ENCODE data around the gene POLRMT. TPM values are rescaled to one million over a fixed set of nuclear protein-coding genes. Genes with fewer than 3 reads are reported as not detected.

The POLRMT gene
- total RNA-seq, 1 donor from 2014 or later = 36.0 TPM

GRCh38 chr19:591099-591958 is 42.0 kb downstream of the POLRMT start:
- ATAC-seq (peak; percentile 40), DNase-seq (peak; percentile 69)
- Histone ChIP-seq H3K4me1 (peaks cover 8% of the 10 kb centered on the region), H3K4me3 (no peak overlapping the region), H3K36me3 (no peaks in the 10 kb centered on the region), H3K27me3 (peaks cover 51% of the 10 kb centered on the region), H3K27ac (no peak overlapping the region), H3K9me3 (no peaks in the 10 kb centered on the region)
- no peak for TF ChIP-seq CTCF (IDR thresholded peaks at IDR 0.05)
- intact Hi-C loops (cut with DNase I) = no loop called here

- no peak overlapping the region for H3K27ac ChIP-seq
- H3K4me1 ChIP-seq = peaks cover 8% of the 10 kb centered on the region
- intact Hi-C loops (cut with DNase I) = no loop called here
- H3K36me3 ChIP-seq = no peaks in the 10 kb centered on the region
- H3K4me3 ChIP-seq = no peak overlapping the region
- ATAC-seq (no peak), DNase-seq (no peak)
- TF ChIP-seq CTCF (IDR thresholded peaks at IDR 0.05) = no peak
- no peaks in the 10 kb centered on the region for H3K9me3 ChIP-seq
- H3K27me3 ChIP-seq = peaks cover 51% of the 10 kb centered on the region
Observed at GRCh38 chr19:590750-591098, 42.6 kb downstream of the POLRMT start.

GRCh38 chr19:590396-590745 is 43.0 kb downstream of the POLRMT start:
- no peak for ATAC-seq
- Histone ChIP-seq H3K9me3 (no peaks in the 10 kb centered on the region), H3K4me3 (no peak overlapping the region), H3K27ac (no peak overlapping the region), H3K36me3 (no peaks in the 10 kb centered on the region), H3K4me1 (peaks cover 8% of the 10 kb centered on the region), H3K27me3 (peaks cover 51% of the 10 kb centered on the region)
- no peak for DNase-seq
- intact Hi-C loops (cut with DNase I) = no loop called here
- no peak for TF ChIP-seq CTCF (IDR thresholded peaks at IDR 0.05)

GRCh38 chr19:589693-590395 is 43.5 kb downstream of the POLRMT start, which contains the start of gene HCN2:
TSS of gene HCN2 (plus strand) at chr19:589881. CDS start at chr19:589946, 65 bp downstream.
- no peak within 1 kb of the TSS for H3K27ac ChIP-seq
- H3K36me3 ChIP-seq = no peaks in the 10 kb centered on the region
- no peak for DNase-seq
- H3K9me3 ChIP-seq = no peaks in the 10 kb centered on the region
- no peak for ATAC-seq
- H3K4me3 ChIP-seq = no peak within 1 kb of the TSS
- TF ChIP-seq CTCF (IDR thresholded peaks at IDR 0.05) = no peak
- peaks cover 8% of the 10 kb centered on the region for H3K4me1 ChIP-seq
- H3K27me3 ChIP-seq = peaks cover 51% of the 10 kb centered on the region
- intact Hi-C loops (cut with DNase I) = no loop called here

GRCh38 chr19:588741-589692 is 44.3 kb downstream of the POLRMT start:
- no peak for TF ChIP-seq CTCF (IDR thresholded peaks at IDR 0.05)
- peaks cover 51% of the 10 kb centered on the region for H3K27me3 ChIP-seq
- no peak overlapping the region for H3K27ac ChIP-seq
- DNase-seq (no peak), ATAC-seq (no peak)
- no peak overlapping the region for H3K4me3 ChIP-seq
- peaks cover 10% of the 10 kb centered on the region for H3K4me1 ChIP-seq
- intact Hi-C loops (cut with DNase I) = no loop called here
- no peaks in the 10 kb centered on the region for H3K9me3 ChIP-seq
- H3K36me3 ChIP-seq = no peaks in the 10 kb centered on the region

All from upper lobe of right lung (tissue), 1 donor.